ENCODE data around the gene REL.

GRCh38 chr2:60936757-60937156 is 55.4 kb downstream of the REL start:
- no peak for TF ChIP-seq EZH2phosphoT487 (conservative IDR thresholded peaks at IDR 0.05; ENCODE audit: low read length)
- no peak for TF ChIP-seq CTCF (IDR thresholded peaks at IDR 0.05; ENCODE audit: insufficient read depth, low read length, poor library complexity, severe bottlenecking)
